ENCODE data around the gene STIMATE.

DNA sequence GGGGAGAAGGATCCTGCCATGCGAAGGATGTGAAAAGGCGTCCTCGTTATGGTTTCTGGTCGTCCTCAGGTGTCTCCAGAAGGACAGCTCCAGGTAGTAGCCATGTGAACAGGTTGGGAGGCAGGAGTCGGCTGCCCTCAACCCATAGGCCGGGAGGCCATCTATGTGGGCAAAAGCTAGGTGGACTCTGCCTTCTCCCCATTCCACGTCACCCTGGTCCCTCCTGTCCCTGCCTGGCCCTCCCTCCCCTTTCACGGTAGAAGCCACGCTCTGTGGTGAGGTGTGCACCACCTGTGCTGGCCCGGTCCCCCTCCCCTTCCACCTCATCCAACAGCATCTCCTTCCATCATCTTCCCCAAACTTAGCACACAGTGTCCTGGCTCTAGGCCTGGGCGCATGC lies 86.4 kb downstream of the STIMATE start:
- TF ChIP-seq, protein P1, sequence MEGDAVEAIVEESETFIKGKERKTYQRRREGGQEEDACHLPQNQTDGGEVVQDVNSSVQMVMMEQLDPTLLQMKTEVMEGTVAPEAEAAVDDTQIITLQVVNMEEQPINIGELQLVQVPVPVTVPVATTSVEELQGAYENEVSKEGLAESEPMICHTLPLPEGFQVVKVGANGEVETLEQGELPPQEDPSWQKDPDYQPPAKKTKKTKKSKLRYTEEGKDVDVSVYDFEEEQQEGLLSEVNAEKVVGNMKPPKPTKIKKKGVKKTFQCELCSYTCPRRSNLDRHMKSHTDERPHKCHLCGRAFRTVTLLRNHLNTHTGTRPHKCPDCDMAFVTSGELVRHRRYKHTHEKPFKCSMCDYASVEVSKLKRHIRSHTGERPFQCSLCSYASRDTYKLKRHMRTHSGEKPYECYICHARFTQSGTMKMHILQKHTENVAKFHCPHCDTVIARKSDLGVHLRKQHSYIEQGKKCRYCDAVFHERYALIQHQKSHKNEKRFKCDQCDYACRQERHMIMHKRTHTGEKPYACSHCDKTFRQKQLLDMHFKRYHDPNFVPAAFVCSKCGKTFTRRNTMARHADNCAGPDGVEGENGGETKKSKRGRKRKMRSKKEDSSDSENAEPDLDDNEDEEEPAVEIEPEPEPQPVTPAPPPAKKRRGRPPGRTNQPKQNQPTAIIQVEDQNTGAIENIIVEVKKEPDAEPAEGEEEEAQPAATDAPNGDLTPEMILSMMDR (conservative IDR thresholded peaks at IDR 0.05; ENCODE audit: low read length) = no peak
- TF ChIP-seq EZH2phosphoT487 (IDR thresholded peaks at IDR 0.05; ENCODE audit: borderline replicate concordance, low read depth, low read length) = no peak

All from OCI-LY7 (cell line).